A549 (cell line): Measurements from ENCODE around the gene PRTG. TPM values are rescaled to one million over a fixed set of nuclear protein-coding genes. Genes with fewer than 3 reads are reported as not detected.

ENCODE experiments used
- ATAC-seq, 2 experiments: fragments of 200-7000 bp in 1 of 2; fragments of >200 bp in 1 of 2; cut with Nextera tagmentation in 1 of 2; cut with Tn5 transposase in 1 of 2; 3 replicates each; pipeline versions ENCODE4 v1.8.0 to v1.9.1; 2018 to 2020; ENCODE audit warnings: mild to moderate bottlenecking in 1 of 2, moderate library complexity in 1 of 2
- CTCF ChIA-PET: fragments of 300-600 bp; sonication (Branson Sonifier 250); formaldehyde crosslinking; extraction: SDS; loops from one replicate; lab custom pipeline; 2021; ENCODE audit warnings: antibody characterized with exemption, inconsistent platforms; lab: Yijun Ruan, JAX
- POLR2A ChIA-PET: fragments of 350-600 bp; formaldehyde crosslinking; extraction: SDS; loops from one replicate; lab custom pipeline; 2021; ENCODE audit warnings: antibody characterized with exemption, inconsistent platforms; lab: Yijun Ruan, JAX
- DNase-seq, 2 experiments: peaks; one replicate each; pipeline versions ENCODE4 v3.0.0 to v3.0.0-alpha.2; 2011 to 2016; ENCODE audit warnings: low read depth in 1 of 2, low spot score in 1 of 2
- FAIRE-seq: peaks from 2 replicates; lab custom pipeline; 2011; peaks lifted over from hg19 to GRCh38; lab: Jason Lieb, UNC
- H3K27ac ChIP-seq, 2 experiments: fragments of >200 bp; sonication (Bioruptor Twin); formaldehyde crosslinking; 3 replicates each; pipeline ENCODE4 v1.5.1; 2016 to 2017
- H3K4me1 ChIP-seq: fragments of >200 bp; sonication (Bioruptor Twin); formaldehyde crosslinking; 3 replicates; pipeline ENCODE4 v1.6.1; 2016
- H3K4me2 ChIP-seq: fragments of >200 bp; sonication (Bioruptor Twin); formaldehyde crosslinking; 3 replicates; pipeline ENCODE4 v1.6.1; 2016
- H3K4me3 ChIP-seq: fragments of >200 bp; sonication (Bioruptor Twin); formaldehyde crosslinking; 3 replicates; pipeline ENCODE4 v1.5.1; 2016
- H3K9me3 ChIP-seq: fragments of >200 bp; sonication (Bioruptor Twin); formaldehyde crosslinking; 3 replicates; pipeline ENCODE4 v1.6.1; 2016
- BCL3 ChIP-seq: fragments of >200 bp; sonication (Bioruptor Twin); formaldehyde crosslinking; IDR thresholded peaks from 3 replicates; pipeline ENCODE4 v1.6.1; 2016
- CHD4 ChIP-seq: fragments of 200-600 bp; sonication (generic); IDR thresholded peaks from 2 replicates; pipeline ENCODE4 v1.6.1; 2016; ENCODE audit warnings: antibody characterized with exemption, mild to moderate bottlenecking, borderline replicate concordance
- CTCF ChIP-seq: fragments of >200 bp; sonication (Bioruptor Twin); formaldehyde crosslinking; IDR thresholded peaks from 3 replicates; pipeline ENCODE4 v1.5.1; 2016
- EHMT2 ChIP-seq: fragments of 200-600 bp; sonication (generic); IDR thresholded peaks from 2 replicates; pipeline ENCODE4 v1.6.1; 2016; ENCODE audit warnings: antibody characterized with exemption, low read depth, mild to moderate bottlenecking, moderate library complexity
- HOXB13 ChIP-seq: fragments of 250-450 bp; sonication (Bioruptor Pico); IDR thresholded peaks from 2 replicates; pipeline ENCODE4 v1.5.0; 2020; ENCODE audit warnings: low read depth, mild to moderate bottlenecking, moderate library complexity
- KDM5A ChIP-seq: fragments of 200-600 bp; sonication (generic); IDR thresholded peaks from 2 replicates; pipeline ENCODE4 v1.6.1; 2016; ENCODE audit warnings: antibody characterized with exemption, mild to moderate bottlenecking
- MAFK ChIP-seq: fragments of 450-650 bp; IDR thresholded peaks from 2 replicates; pipeline ENCODE4 v1.6.1; 2014; ENCODE audit not compliant: partially characterized antibody
- MAX ChIP-seq: IDR thresholded peaks from 2 replicates; pipeline ENCODE4 v1.6.1; 2012
- MAZ ChIP-seq: fragments of 150-350 bp; IDR thresholded peaks from 2 replicates; pipeline ENCODE4 v1.6.1; 2014; ENCODE audit warnings: antibody characterized with exemption, low read depth, low read length, borderline replicate concordance
- NFE2L2 ChIP-seq: fragments of 150-350 bp; conservative IDR thresholded peaks from 2 replicates; pipeline ENCODE4 v1.6.1; 2014; ENCODE audit warnings: low read length
- WGBS: methylation state at CpG from one replicate; pipeline ENCODE4 v1.1.6; 2017; ENCODE audit errors: missing lambda C conversion rate; 5-methylcytosine and 5-hydroxymethylcytosine counted together
- polyA plus RNA-seq, 4 experiments: library from polyadenylated mRNA; depleted of rRNA in 3 of 4; stranded (reverse); fragments of >200 nt; fragmentation: RNase III in 1 of 4; extraction: RNeasy Plus Mini Kit Qiagen cat#74134 plus additional on column Dnase treatment in 1 of 4; gene quantifications; 2 replicates in 3 of 4; 3 replicates in 1 of 4; pipeline ENCODE4 v1.2.3, GENCODE V29; 2011 to 2017
- TF ChIP-seq, protein P1 (sequence below): fragments of 200-600 bp; sonication (generic); IDR thresholded peaks from 2 replicates; pipeline ENCODE4 v1.6.1; 2016; ENCODE audit warnings: antibody characterized with exemption, mild to moderate bottlenecking, moderate library complexity
- TF ChIP-seq, protein P2 (sequence below): fragments of 250-450 bp; sonication (Bioruptor Pico); IDR thresholded peaks from 2 replicates; pipeline ENCODE4 v1.5.0; 2020; ENCODE audit warnings: low read depth, mild to moderate bottlenecking, moderate library complexity

The PRTG gene
- polyA plus RNA-seq, 2 of the 4 experiments (the other 2 are of a cell fraction) = 5.5 to 10.7 TPM

DNA sequence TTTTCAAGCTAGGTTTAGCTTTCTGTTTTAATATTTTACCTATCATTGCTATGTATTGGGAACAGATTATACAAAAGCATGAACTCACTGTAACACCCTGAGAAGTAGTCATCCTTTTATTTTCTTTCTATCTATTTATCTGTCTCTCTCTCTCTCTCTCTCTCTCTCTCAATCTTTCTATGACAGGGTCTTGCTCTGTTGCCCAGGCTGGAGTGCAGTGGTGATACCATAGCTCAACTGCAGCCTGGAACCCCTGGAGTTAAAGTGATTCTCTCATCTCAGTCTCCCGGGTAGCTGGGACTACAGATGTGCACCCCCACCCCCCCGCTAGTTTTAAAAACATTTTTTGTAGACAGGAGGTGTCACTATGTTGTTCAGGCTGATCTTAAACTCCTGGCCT is 28.9 kb downstream of the PRTG start:
- no peak for ATAC-seq
- no peak overlapping the region for H3K27ac ChIP-seq
- H3K9me3 ChIP-seq = no peaks in the 10 kb centered on the region
- CTCF ChIA-PET = interaction anchor here (1.4 kb wide), 1 partner anchor 73 kb away, joined by 4 read pairs; no protein-coding TSS in a partner anchor
- no peak for DNase-seq
- no peak for TF ChIP-seq KDM5A
- no peak for TF ChIP-seq BCL3
- no peak for TF ChIP-seq MAX
- no peak overlapping the region for H3K4me3 ChIP-seq
- no peak for FAIRE-seq
- POLR2A ChIA-PET = interaction anchor here (0.6 kb wide), 1 partner anchor 73 kb away, joined by 4 read pairs; no protein-coding TSS in a partner anchor
- WGBS = 69% methylated on average over 2 of the region's 2 CpGs
- no peaks in the 10 kb centered on the region for H3K4me1 ChIP-seq
- H3K4me2 ChIP-seq = no peak overlapping the region

- 79% methylated on average over 2 of the region's 2 CpGs for WGBS
- Histone ChIP-seq H3K9me3 (no peaks in the 10 kb centered on the region), H3K4me2 (no peak overlapping the region), H3K4me1 (no peaks in the 10 kb centered on the region), H3K27ac (no peak overlapping the region), H3K4me3 (no peak overlapping the region)
- ChIA-PET CTCF (interaction anchor here (0.5 kb wide), 1 partner anchor 226 kb away, joined by 3 read pairs; no protein-coding TSS in a partner anchor), POLR2A (no interaction called here)
- ATAC-seq (no peak), FAIRE-seq (no peak), DNase-seq (no peak)
- no peak for TF ChIP-seq MAZ
- TF ChIP-seq, protein P1, sequence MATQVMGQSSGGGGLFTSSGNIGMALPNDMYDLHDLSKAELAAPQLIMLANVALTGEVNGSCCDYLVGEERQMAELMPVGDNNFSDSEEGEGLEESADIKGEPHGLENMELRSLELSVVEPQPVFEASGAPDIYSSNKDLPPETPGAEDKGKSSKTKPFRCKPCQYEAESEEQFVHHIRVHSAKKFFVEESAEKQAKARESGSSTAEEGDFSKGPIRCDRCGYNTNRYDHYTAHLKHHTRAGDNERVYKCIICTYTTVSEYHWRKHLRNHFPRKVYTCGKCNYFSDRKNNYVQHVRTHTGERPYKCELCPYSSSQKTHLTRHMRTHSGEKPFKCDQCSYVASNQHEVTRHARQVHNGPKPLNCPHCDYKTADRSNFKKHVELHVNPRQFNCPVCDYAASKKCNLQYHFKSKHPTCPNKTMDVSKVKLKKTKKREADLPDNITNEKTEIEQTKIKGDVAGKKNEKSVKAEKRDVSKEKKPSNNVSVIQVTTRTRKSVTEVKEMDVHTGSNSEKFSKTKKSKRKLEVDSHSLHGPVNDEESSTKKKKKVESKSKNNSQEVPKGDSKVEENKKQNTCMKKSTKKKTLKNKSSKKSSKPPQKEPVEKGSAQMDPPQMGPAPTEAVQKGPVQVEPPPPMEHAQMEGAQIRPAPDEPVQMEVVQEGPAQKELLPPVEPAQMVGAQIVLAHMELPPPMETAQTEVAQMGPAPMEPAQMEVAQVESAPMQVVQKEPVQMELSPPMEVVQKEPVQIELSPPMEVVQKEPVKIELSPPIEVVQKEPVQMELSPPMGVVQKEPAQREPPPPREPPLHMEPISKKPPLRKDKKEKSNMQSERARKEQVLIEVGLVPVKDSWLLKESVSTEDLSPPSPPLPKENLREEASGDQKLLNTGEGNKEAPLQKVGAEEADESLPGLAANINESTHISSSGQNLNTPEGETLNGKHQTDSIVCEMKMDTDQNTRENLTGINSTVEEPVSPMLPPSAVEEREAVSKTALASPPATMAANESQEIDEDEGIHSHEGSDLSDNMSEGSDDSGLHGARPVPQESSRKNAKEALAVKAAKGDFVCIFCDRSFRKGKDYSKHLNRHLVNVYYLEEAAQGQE = no peak
- no peak for TF ChIP-seq MAFK
- TF ChIP-seq CHD4 = no peak
- no peak for TF ChIP-seq CTCF
- TF ChIP-seq, all 56 proteins: peak for 0
These were observed 30.6 kb downstream of the PRTG start for GRCh38 chr15:55712363-55712762.

- POLR2A ChIA-PET = no interaction called here
- no peak for FAIRE-seq
These were observed 32.7 kb downstream of the PRTG start for GRCh38 chr15:55710286-55710685.

More at GRCh38 chr15:55710286-55710685, 32.7 kb downstream of the PRTG start:
- CTCF ChIA-PET = no interaction called here
- Histone ChIP-seq H3K4me3 (no peak overlapping the region), H3K9me3 (no peaks in the 10 kb centered on the region), H3K4me2 (no peak overlapping the region), H3K4me1 (no peaks in the 10 kb centered on the region), H3K27ac (no peak overlapping the region)
- DNase-seq (no peak), ATAC-seq (no peak)
- TF ChIP-seq NFE2L2 (no peak), MAZ (no peak), HOXB13 (no peak), EHMT2 (no peak), CHD4 (no peak)
- TF ChIP-seq, protein P2, sequence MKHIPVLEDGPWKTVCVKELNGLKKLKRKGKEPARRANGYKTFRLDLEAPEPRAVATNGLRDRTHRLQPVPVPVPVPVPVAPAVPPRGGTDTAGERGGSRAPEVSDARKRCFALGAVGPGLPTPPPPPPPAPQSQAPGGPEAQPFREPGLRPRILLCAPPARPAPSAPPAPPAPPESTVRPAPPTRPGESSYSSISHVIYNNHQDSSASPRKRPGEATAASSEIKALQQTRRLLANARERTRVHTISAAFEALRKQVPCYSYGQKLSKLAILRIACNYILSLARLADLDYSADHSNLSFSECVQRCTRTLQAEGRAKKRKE (CRISPR knock-in tag) = no peak
